IMR-90 (cell line): ENCODE results near the gene HCK. TPM values are rescaled to one million over a fixed set of nuclear protein-coding genes. Genes with fewer than 3 reads are reported as not detected.

Experiments used
- ATAC-seq: fragments of 200-7000 bp; cut with Tn5 transposase; 2 replicates; pipeline ENCODE4 v1.9.1; 2020; ENCODE audit warnings: low read depth, mild to moderate bottlenecking, moderate library complexity
- BruUV-seq: library from RNA; stranded (reverse); fragments of 400-500 nt; replicated peaks from 2 replicates; lab custom pipeline; 2021; lab: Mats Ljungman, UMichigan
- CTCF ChIA-PET: fragments of 300-600 bp; formaldehyde crosslinking; extraction: SDS; loops from one replicate; lab custom pipeline; 2021; ENCODE audit warnings: antibody characterized with exemption; lab: Yijun Ruan, JAX
- POLR2A ChIA-PET: fragments of 300-600 bp; sonication (Branson Sonifier 250); formaldehyde crosslinking; loops from one replicate; lab custom pipeline; 2022; ENCODE audit warnings: antibody characterized with exemption; ENCODE audit not compliant: unreplicated experiment; lab: Charles Lee
- DNase-seq: peaks from one replicate; pipeline ENCODE4 v3.0.0; 2013
- H2AFZ ChIP-seq: replicated peaks from 2 replicates; pipeline ENCODE3; 2013; ENCODE audit warnings: low read length, mild to moderate bottlenecking; ENCODE audit not compliant: poor library complexity
- H2AK5ac ChIP-seq: 2 replicates; pipeline ENCODE4 v1.6.1; 2013; ENCODE audit warnings: low read depth, low read length, inconsistent platforms
- H2AK9ac ChIP-seq: replicated peaks from 2 replicates; pipeline ENCODE3; 2013; ENCODE audit warnings: mild to moderate bottlenecking, low read depth, low read length, moderate library complexity; ENCODE audit not compliant: poor library complexity
- H2BK120ac ChIP-seq: 2 replicates; pipeline ENCODE4 v1.6.1; 2013; ENCODE audit warnings: low read depth, low read length, inconsistent platforms
- H2BK15ac ChIP-seq: 3 replicates; pipeline ENCODE4 v1.6.1; 2013; ENCODE audit warnings: low read depth, low read length, inconsistent platforms
- H2BK20ac ChIP-seq: 2 replicates; pipeline ENCODE4 v1.6.1; 2013; ENCODE audit warnings: low read depth, mild to moderate bottlenecking, inconsistent platforms, low read length, moderate library complexity
- H2BK5ac ChIP-seq: 2 replicates; pipeline ENCODE4 v1.6.1; 2013; ENCODE audit warnings: mild to moderate bottlenecking, low read depth, low read length, inconsistent platforms; ENCODE audit not compliant: poor library complexity, severe bottlenecking
- H3K14ac ChIP-seq: replicated peaks from 2 replicates; pipeline ENCODE4 v1.6.1; 2013; ENCODE audit warnings: low read depth, low read length, inconsistent platforms
- H3K18ac ChIP-seq: 2 replicates; pipeline ENCODE4 v1.6.1; 2013; ENCODE audit warnings: low read depth, low read length, control low read depth
- H3K23ac ChIP-seq: 2 replicates; pipeline ENCODE4 v1.6.1; 2013; ENCODE audit warnings: low read depth, low read length, inconsistent platforms
- H3K27ac ChIP-seq: 2 replicates; pipeline ENCODE4 v1.5.1; 2013; ENCODE audit warnings: mild to moderate bottlenecking, control low read depth, low read length; ENCODE audit not compliant: insufficient read depth
- H3K27me3 ChIP-seq: 2 replicates; pipeline ENCODE4 v1.6.1; 2013; ENCODE audit warnings: low read length; ENCODE audit not compliant: control insufficient read depth, insufficient read depth
- H3K36me3 ChIP-seq: 2 replicates; pipeline ENCODE4 v1.6.1; 2013; ENCODE audit warnings: low read length, mixed read lengths; ENCODE audit not compliant: control insufficient read depth, insufficient read depth
- H3K4ac ChIP-seq: 2 replicates; pipeline ENCODE4 v1.6.1; 2013; ENCODE audit warnings: low read depth, low read length, inconsistent platforms
- H3K4me1 ChIP-seq: 2 replicates; pipeline ENCODE4 v1.6.1; 2013; ENCODE audit warnings: low read length, mixed read lengths; ENCODE audit not compliant: control insufficient read depth, insufficient read depth
- H3K4me2 ChIP-seq: 2 replicates; pipeline ENCODE4 v1.6.1; 2013; ENCODE audit warnings: low read depth, mild to moderate bottlenecking, control low read depth, low read length, moderate library complexity
- H3K4me3 ChIP-seq: 2 replicates; pipeline ENCODE4 v1.5.1; 2013; ENCODE audit warnings: low read depth, mild to moderate bottlenecking, control low read depth, low read length, moderate library complexity; ENCODE audit not compliant: insufficient read depth
- H3K56ac ChIP-seq: 2 replicates; pipeline ENCODE4 v1.6.1; 2013; ENCODE audit warnings: low read length, inconsistent platforms; ENCODE audit not compliant: insufficient read depth; ENCODE audit errors: extremely low read depth
- H3K79me1 ChIP-seq, 2 experiments: 2 replicates each; pipeline ENCODE4 v1.6.1; 2013; ENCODE audit warnings: low read length in 2 of 2, inconsistent platforms in 1 of 2, low read depth in 1 of 2
- H3K9ac ChIP-seq: 2 replicates; pipeline ENCODE4 v1.6.1; 2013; ENCODE audit warnings: low read depth, low read length, control low read depth
- H3K9me1 ChIP-seq: 2 replicates; pipeline ENCODE4 v1.6.1; 2013; ENCODE audit warnings: low read length, inconsistent platforms; ENCODE audit not compliant: insufficient read depth
- H3K9me3 ChIP-seq: 2 replicates; pipeline ENCODE4 v1.6.1; 2013; ENCODE audit warnings: low read length; ENCODE audit not compliant: control insufficient read depth, insufficient read depth
- H4K20me1 ChIP-seq: 2 replicates; pipeline ENCODE4 v1.6.1; 2013; ENCODE audit warnings: low read length, inconsistent platforms; ENCODE audit not compliant: insufficient read depth
- H4K5ac ChIP-seq: 2 replicates; pipeline ENCODE4 v1.6.1; 2013; ENCODE audit warnings: mild to moderate bottlenecking, low read depth, low read length, control low read depth
- H4K8ac ChIP-seq, 2 experiments: 2 replicates each; pipeline ENCODE4 v1.6.1; 2013; ENCODE audit warnings: low read depth in 2 of 2, low read length in 2 of 2, control low read depth in 1 of 2, inconsistent platforms in 1 of 2
- H4K91ac ChIP-seq: 2 replicates; pipeline ENCODE4 v1.6.1; 2013; ENCODE audit warnings: low read depth, low read length, inconsistent platforms; ENCODE audit not compliant: insufficient read depth
- BHLHE40 ChIP-seq: fragments of 150-350 bp; IDR thresholded peaks from 2 replicates; pipeline ENCODE4 v1.6.1; 2016; ENCODE audit warnings: mild to moderate bottlenecking, low read depth, low read length
- CEBPB ChIP-seq: IDR thresholded peaks from 2 replicates; pipeline ENCODE4 v1.6.1; 2012; ENCODE audit warnings: low read depth, low read length, improper control_type of control experiment
- MAFK ChIP-seq: IDR thresholded peaks from 2 replicates; pipeline ENCODE4 v1.6.1; 2012; ENCODE audit warnings: low read depth, low read length, improper control_type of control experiment
- MAZ ChIP-seq: IDR thresholded peaks from 2 replicates; pipeline ENCODE4 v1.6.1; 2012; ENCODE audit warnings: low read depth, mild to moderate bottlenecking, low read length, improper control_type of control experiment, moderate library complexity, borderline replicate concordance
- MXI1 ChIP-seq: IDR thresholded peaks from 2 replicates; pipeline ENCODE4 v1.6.1; 2012; ENCODE audit warnings: low read depth, mild to moderate bottlenecking, low read length, moderate library complexity, borderline replicate concordance
- NFE2L2 ChIP-seq: fragments of 150-350 bp; IDR thresholded peaks from 2 replicates; pipeline ENCODE4 v1.6.1; 2016; ENCODE audit warnings: low read depth, mild to moderate bottlenecking, low read length
- POLR2A ChIP-seq: IDR thresholded peaks from 2 replicates; pipeline ENCODE4 v1.6.1; 2012; ENCODE audit warnings: mild to moderate bottlenecking, low read depth, low read length
- RAD21 ChIP-seq: IDR thresholded peaks from 2 replicates; pipeline ENCODE4 v1.6.1; 2012; ENCODE audit warnings: low read length, improper control_type of control experiment
- RCOR1 ChIP-seq: IDR thresholded peaks from 2 replicates; pipeline ENCODE4 v1.6.1; 2012; ENCODE audit warnings: mild to moderate bottlenecking, low read length, improper control_type of control experiment; ENCODE audit not compliant: insufficient replicate concordance
- RFX5 ChIP-seq: IDR thresholded peaks from 2 replicates; pipeline ENCODE4 v1.8.0; 2012; ENCODE audit warnings: low read depth, mild to moderate bottlenecking, low read length, moderate library complexity
- SMC3 ChIP-seq: fragments of 150-350 bp; IDR thresholded peaks from 2 replicates; pipeline ENCODE4 v1.6.1; 2016; ENCODE audit warnings: low read depth, mild to moderate bottlenecking, antibody characterized with exemption, low read length, moderate library complexity
- USF2 ChIP-seq: fragments of 150-350 bp; IDR thresholded peaks from 2 replicates; pipeline ENCODE4 v1.6.1; 2017; ENCODE audit warnings: mild to moderate bottlenecking, antibody characterized with exemption, low read length, low read depth
- WGBS, 2 experiments: methylation state at CpG; one replicate each; pipeline versions ENCODE4 v1.1.5 to v1.1.7; 2013; ENCODE audit warnings: missing lambda C conversion rate in 2 of 2; ENCODE audit not compliant: insufficient read length in 1 of 2; ENCODE audit errors: extremely low coverage in 2 of 2; 5-methylcytosine and 5-hydroxymethylcytosine counted together
- dilution Hi-C: fragments of 300-500 bp; cut with HindIII; formaldehyde crosslinking; loops from one replicate; pipeline ENCODE4 v1.14.3; 2018; ENCODE audit warnings: low sequenced_read_pairs; ENCODE audit not compliant: unreplicated experiment
- in situ Hi-C: fragments of 300-500 bp; cut with MboI; formaldehyde crosslinking; loops from 3 replicates; pipeline ENCODE4 v1.14.3; 2019; ENCODE audit warnings: low sequenced_read_pairs, inconsistent platforms, mixed read lengths
- intact Hi-C: fragments of 100-400 bp; cut with micrococcal nuclease; formaldehyde crosslinking; loops from 2 replicates; pipeline ENCODE4 v1.10.0; 2022
- polyA plus RNA-seq, 3 experiments: library from polyadenylated mRNA; depleted of rRNA; stranded (reverse); fragments of >200 nt; gene quantifications; 2 replicates each; pipeline ENCODE4 v1.2.3, GENCODE V29; 2012; ENCODE audit warnings: low replicate concordance in 1 of 3
- total RNA-seq: library from RNA; depleted of rRNA; stranded (reverse); fragments of >200 nt; gene quantifications from 2 replicates; pipeline ENCODE4 v1.2.3, GENCODE V29; 2012
- TF ChIP-seq, protein P1 (sequence below): fragments of 150-350 bp; IDR thresholded peaks from 2 replicates; pipeline ENCODE4 v1.6.1; 2016; ENCODE audit warnings: low read depth, mild to moderate bottlenecking, low read length, moderate library complexity, borderline replicate concordance
- TF ChIP-seq, protein P2 (sequence below): conservative IDR thresholded peaks from 2 replicates; pipeline ENCODE4 v1.5.1; 2012; ENCODE audit warnings: mild to moderate bottlenecking, low read depth, low read length, improper control_type of control experiment

Gene HCK
- total and polyA plus RNA-seq, 2 of the 4 experiments (the other 2 are of a cell fraction), result not detected

DNA sequence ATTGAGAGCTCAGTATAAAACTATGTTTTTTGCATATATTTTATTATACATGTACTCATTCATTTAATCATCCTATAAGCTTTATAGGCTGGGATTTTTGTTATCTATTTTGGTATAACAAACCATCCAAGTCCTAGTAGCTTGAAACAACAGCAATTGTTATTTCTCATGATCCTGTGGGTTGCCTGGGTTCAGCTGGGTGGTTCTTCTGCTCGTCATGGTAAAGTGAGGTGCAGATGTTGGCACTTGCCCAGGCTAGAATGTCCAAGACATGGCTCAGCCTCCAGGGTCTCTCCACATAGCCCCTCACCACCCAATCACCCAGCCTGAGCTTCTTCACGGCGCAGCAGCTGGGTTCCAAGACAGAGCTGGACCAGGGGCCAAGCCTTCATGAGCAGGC, 36.7 kb downstream of the HCK start:
- H3K4me3 ChIP-seq, result no peak overlapping the region
- no peak for ATAC-seq
- no peak overlapping the region for H2BK15ac ChIP-seq
- TF ChIP-seq RCOR1, result no peak
- TF ChIP-seq POLR2A, result no peak
- TF ChIP-seq CEBPB, result no peak
- no peak for TF ChIP-seq MAFK
- TF ChIP-seq, protein P1, sequence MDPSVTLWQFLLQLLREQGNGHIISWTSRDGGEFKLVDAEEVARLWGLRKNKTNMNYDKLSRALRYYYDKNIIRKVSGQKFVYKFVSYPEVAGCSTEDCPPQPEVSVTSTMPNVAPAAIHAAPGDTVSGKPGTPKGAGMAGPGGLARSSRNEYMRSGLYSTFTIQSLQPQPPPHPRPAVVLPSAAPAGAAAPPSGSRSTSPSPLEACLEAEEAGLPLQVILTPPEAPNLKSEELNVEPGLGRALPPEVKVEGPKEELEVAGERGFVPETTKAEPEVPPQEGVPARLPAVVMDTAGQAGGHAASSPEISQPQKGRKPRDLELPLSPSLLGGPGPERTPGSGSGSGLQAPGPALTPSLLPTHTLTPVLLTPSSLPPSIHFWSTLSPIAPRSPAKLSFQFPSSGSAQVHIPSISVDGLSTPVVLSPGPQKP, result no peak
- TF ChIP-seq USF2, result no peak
- TF ChIP-seq, protein P2, sequence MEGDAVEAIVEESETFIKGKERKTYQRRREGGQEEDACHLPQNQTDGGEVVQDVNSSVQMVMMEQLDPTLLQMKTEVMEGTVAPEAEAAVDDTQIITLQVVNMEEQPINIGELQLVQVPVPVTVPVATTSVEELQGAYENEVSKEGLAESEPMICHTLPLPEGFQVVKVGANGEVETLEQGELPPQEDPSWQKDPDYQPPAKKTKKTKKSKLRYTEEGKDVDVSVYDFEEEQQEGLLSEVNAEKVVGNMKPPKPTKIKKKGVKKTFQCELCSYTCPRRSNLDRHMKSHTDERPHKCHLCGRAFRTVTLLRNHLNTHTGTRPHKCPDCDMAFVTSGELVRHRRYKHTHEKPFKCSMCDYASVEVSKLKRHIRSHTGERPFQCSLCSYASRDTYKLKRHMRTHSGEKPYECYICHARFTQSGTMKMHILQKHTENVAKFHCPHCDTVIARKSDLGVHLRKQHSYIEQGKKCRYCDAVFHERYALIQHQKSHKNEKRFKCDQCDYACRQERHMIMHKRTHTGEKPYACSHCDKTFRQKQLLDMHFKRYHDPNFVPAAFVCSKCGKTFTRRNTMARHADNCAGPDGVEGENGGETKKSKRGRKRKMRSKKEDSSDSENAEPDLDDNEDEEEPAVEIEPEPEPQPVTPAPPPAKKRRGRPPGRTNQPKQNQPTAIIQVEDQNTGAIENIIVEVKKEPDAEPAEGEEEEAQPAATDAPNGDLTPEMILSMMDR, result no peak
- no peak for TF ChIP-seq RFX5
- no peak for TF ChIP-seq NFE2L2
- no peak for TF ChIP-seq RAD21
- no peak for TF ChIP-seq MXI1
- TF ChIP-seq SMC3, result no peak
- no peak for TF ChIP-seq BHLHE40
- no peak for TF ChIP-seq MAZ
- H2AFZ ChIP-seq, result no peak overlapping the region
- H3K9me3 ChIP-seq, result peaks cover 4% of the 10 kb centered on the region; the same call in 1 of the 2 replicates
- H3K36me3 ChIP-seq, result no peaks in the 10 kb centered on the region
- no peak overlapping the region for H2BK20ac ChIP-seq
- no peak overlapping the region for H4K91ac ChIP-seq
- no peak overlapping the region for H3K4ac ChIP-seq
- no peak overlapping the region for H3K56ac ChIP-seq
- DNase-seq, result no peak
- no peak overlapping the region for H3K18ac ChIP-seq
- no peak overlapping the region for H3K27ac ChIP-seq
- no CpG with 5 or more reads among the region's 3 CpGs for WGBS, 2 experiments
- in situ Hi-C loops (no loop called here), dilution Hi-C loops (no loop called here), intact Hi-C loops (no loop called here)
- H3K9ac ChIP-seq, result no peak overlapping the region
- no peaks in the 10 kb centered on the region for H3K79me1 ChIP-seq
- no peak overlapping the region for H3K23ac ChIP-seq
- H2BK5ac ChIP-seq, result no peak overlapping the region
- no peak overlapping the region for H4K5ac ChIP-seq
- no peaks in the 10 kb centered on the region for H4K20me1 ChIP-seq
- ChIA-PET CTCF (interaction anchor here (1.0 kb wide), 1 partner anchor 53 kb away, joined by 3 read pairs; no protein-coding TSS in a partner anchor), POLR2A (no interaction called here)
- no peak overlapping the region for H3K14ac ChIP-seq
- H3K9me1 ChIP-seq, result no peaks in the 10 kb centered on the region
- peaks cover 51% of the 10 kb centered on the region for H3K27me3 ChIP-seq
- no peak overlapping the region for H4K8ac ChIP-seq
- no peak overlapping the region for H2BK120ac ChIP-seq
- H2AK9ac ChIP-seq, result no peak overlapping the region
- H2AK5ac ChIP-seq, result no peak overlapping the region
- no TSS peak for BruUV-seq
- no peak overlapping the region for H3K4me2 ChIP-seq
- H3K4me1 ChIP-seq, result no peaks in the 10 kb centered on the region; the same call in 1 of the 2 replicates
